Stimulated activated CD4-positive, alpha-beta T cell treated with anti-CD3 and anti-CD28 coated beads, Interleukin-2, amount 100 ng/mL, for 48 hours (primary cell): ENCODE data around the gene LOXL1.

ENCODE experiments used
- DNase-seq, 2 donors: peaks; one replicate each; pipeline ENCODE4 v3.0.0-alpha.2; 2020

LOXL1 gene

DNA sequence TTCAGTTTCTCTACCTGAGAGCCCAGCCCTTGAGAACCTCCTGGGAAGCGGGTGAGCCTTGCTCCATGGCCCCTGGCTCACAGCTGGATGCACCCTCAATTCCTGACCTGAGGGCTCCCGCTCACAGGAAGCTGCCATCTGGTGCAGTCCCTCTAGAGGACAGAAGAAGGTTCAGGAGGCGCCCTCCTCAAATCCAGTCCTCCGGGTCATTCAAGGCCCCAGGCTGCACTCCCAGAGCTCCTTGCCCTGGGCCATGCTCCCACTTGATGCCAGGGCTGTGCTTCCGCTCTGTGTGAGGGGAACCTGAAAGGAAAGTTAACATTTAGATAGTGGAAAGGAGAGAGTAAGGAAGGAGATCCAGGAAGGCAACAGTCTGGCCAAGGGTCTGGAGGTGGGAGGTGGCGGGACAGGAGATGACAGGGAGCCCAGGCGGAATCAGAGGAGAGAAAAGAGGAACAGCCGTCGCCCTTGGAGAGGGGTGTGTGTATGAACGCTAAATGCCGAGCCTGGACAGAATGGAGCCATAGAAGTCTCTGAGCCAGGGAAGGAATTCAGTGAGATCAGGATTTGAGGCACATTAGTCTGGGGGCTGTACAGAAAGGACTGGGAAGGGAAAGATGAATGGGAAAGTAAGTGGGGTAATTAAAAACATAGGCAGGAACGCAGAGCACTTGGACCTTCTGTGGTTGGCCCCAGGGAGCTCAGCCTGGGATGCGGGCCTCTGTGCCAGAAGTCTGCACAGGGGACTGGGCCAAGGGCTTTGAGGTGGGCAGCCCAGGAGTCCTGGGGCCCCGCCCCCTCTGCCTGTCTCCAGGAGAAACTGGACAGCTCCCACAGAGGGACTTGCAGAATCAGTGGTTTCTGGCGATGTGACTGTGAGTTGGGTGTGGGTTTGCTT lies 26.8 kb upstream of the LOXL1 start:
- no peak for DNase-seq

DNA sequence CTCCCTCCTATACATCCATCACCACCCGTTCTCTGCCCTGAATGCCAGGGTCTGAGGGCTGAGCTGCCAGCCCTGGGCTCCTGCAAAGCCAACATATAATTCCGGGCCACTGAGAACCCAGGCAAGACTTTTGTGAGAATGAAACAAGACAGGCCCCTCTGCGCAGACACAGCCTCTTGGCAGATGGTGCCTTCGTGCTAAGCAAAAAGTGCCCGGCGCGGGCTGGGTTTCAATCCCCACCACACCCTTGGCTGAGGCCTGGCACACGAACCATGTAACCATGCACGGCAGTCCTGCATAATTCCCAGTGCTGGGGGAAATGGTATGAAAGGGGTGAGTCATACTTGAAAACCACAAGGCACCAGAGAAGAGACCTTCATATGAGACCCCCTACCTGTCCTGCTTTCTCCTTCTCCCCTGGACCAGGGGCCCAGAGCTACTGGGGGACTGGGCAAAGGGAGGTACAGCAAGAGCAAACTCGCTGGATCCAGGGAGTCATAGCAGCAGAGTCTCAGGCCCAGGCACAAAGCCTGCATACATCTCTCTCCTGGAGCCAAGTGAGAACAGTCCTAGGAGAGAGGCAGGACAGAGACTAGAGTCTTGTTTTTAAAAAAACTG lies 26.1 kb upstream of the LOXL1 start:
- no peak for DNase-seq

DNA sequence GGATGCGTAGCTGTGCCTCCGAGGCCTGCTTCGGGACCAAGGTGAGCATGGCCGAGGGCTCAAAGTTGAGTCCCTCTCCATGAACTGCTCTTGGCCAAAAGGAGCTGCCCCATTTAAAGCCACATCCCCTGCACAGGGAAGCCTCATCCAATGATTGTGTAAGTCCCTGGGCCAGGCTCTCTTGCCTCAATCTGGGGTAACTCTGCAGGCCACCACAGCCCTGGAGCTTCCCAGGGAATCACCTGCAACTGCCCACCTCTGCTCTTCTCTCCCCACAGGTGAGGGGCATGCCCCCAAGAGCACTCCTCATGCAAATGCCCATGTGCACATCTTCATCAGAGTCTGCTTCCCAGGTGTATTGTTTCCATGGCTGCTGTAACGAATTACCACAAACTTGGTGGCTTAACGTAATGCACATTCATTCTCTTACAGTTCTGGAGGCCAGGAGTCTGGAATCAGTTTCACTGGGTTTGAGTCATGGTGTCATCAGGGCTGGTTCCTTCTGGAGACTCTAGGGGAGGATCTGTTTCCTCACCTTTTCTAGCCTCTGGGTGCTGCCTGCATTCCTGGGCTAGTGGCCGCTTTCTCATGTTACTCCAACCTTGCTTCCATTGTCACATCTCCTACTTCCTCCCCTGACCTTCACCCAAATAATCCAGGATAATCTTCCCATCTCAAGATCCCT lies 25.0 kb upstream of the LOXL1 start:
- no peak for DNase-seq

DNA sequence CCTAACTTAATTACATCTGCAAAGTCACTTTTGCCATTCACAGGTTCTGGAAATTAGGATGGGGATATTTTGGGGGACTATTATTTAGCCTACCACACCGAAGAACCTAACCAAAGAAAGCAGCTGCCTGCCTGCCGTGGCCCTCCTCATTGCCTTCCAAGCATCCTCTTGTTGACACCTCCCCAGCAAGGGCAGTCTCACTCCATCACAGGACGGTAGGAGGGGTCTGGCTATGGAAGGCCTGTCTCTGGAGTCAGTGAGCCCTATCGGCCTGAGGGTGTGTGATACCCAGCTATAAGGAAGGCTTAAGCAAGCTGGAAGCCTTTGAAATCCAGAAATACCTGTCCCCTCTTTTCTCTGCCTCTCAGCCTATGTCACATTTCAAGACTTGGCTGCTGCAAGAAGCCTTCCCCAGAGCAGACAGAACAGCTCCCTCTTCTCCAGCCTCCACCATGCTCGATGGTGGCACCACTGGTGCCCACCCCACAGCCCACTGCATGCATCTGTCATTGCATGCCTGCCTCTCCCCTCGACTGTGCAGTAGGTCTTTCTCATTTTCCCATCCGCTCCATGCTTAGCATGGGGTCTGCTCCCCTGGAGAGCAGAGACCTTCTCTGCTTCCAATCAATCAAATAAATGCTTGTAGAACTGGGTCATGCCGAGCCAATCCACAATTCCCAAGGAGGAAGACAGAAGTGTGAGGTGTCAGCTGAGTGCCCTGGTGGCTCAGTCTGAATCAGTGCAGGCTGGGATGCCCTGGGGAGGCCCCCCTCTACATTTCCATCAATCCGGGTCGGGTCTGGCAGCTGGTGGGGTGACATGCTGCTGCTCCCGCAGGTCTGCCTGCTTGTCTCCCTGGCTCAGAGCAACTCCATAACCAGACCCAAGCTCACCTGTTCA lies 23.9 kb upstream of the LOXL1 start:
- DNase-seq: no peak

DNA sequence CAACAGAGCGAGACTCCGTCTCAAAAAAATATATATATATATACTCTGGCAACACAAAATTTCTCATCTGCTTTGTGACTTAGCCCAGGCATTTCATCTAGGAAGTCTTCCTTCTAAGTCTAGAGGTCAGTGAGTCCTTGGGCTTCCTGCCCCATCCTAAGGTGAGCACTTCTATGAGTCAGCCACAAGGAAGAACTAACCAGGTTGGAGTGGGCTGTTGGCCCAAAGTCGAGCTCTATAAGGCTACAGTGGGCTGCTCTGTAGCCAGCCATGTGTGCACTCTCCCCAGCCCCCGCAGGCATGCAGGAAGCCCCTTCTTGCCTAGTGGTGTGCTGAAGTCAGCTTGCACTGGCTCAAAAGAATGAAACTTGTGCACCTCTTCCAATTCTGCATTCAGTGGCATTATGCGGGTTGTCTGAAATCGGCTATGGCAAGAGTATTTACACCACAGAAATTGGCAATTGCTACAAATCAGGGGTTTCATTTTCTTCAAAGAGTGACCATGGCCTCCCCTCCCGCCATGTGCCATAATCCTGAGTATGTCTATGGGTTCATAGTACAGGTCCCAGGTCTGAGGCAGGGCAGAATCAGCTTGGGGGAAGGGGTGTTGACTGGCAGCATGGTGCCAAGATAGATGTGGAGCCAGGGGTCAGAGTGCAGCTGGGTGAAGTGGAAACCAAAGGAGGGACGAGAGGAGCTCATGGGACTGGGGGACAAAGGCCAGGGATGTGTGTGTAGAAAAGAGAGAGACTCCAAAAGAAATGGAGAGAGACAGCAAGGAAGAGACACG lies 22.0 kb upstream of the LOXL1 start:
- no peak for DNase-seq

DNA sequence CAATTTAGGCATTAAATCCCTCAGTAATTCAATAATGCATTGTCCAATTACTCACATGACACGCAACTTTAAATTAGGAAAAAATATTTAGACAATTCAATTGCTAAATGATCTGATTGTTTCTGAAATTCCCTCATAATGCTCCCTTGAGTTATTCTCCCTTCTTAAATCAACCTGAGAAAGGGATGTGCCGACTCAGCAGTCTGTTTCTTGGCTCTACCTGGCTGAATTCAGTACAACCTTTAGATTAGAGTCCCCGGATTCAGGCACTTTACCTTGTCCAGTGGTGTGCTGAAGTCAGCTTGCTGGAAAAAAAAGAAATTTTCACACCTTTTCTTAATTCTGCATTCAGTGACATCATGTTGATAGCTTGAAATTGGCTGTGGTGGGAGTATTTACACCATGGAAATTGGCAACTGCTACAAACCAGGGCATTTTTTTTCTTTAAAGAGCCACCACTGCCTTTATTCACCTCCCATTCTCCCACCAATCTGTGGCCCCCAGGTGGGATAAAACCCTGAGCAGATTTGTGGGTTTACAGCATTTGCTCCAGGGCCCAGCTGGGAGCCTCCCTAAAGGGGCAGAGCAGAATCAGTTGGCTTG lies 20.9 kb upstream of the LOXL1 start:
- no peak for DNase-seq

DNA sequence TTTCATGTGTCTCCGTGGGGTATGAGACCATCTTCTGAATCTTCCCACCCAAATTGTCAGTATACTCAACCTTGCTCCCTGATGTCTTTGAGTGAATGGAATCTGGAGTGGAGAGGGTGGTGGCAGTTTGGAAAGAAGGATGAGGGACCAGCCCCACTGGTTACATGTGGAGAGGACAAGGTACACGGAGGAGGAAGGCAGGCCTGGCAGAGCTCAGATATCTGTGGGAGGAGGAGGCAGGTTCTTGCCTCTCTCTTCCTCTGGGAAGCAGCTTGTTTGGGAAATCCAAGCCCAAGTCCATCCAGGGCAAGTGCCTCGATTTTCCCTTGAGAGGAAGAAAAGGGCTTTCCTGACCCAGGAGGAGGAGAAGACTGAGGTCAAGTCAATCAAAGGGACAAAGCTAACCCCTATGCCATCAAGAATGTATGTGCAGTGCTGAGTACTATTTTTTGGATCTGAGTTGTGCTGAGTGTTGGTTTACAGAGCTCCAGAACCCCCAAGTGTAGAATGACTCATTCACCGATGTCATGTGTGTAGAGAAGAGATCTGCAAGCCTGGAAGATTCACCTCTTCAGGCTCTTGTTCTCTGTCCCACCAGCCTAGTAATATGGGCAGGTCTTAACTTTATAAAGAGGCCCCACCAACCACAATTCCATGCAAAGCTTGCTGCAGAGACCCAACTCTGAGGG lies 19.8 kb upstream of the LOXL1 start:
- no peak for DNase-seq

DNA sequence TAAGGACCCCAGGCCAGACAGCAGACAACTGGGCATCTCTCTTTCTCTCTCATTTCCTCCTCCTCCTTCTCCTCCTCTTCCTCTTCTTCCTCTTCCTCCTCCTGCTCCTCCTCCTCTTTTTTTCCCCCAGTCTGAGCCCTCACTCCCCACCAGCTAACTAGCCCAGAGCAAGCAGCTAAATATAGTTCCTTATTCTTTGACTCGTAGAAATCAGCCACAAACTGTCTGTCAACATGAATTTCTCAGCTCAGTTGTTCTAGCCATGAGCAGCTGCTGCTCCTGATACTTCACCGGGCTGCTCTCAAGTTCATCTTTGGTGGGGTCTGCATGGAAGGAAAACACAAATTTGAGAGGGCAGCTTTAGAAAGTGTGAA lies 19.2 kb upstream of the LOXL1 start:
- DNase-seq: no peak

DNA sequence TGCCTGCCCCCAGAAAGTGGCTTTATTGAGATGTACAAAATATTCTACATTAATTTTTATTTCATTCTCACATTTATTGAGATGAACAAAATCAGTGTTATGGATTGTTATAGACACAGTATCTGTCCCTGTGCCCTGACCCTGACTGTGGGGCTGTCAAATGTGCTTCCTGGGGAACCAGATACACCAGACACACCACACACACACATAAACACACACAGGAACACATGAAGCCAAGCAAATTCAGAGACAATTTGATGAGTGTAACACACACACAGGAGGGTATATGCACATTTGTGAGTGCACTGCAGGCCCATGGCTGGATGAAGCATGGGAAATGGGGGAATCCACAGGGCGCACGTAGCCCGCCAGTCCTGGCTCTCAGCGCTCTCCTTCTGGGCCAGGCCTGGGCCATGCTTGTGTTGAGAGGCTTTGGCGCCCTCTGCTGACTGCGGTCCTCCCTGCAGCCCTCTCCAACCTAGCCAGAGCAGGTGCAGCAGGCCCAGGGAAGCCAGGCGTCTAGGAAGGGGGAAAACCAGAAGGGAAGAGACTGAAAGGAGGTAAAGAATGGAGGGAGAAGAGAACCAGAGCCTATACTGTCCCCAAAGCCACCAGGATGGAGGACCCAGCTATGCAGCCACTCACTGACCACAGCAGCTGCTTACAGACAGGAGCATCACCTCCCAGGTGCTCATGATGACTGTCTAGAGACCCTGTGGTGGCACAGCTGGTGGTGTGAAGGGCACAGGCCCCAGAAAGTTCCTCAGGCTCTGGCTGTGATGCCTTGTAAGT lies 18.0 kb upstream of the LOXL1 start:
- peak; percentile 84 for DNase-seq

DNA sequence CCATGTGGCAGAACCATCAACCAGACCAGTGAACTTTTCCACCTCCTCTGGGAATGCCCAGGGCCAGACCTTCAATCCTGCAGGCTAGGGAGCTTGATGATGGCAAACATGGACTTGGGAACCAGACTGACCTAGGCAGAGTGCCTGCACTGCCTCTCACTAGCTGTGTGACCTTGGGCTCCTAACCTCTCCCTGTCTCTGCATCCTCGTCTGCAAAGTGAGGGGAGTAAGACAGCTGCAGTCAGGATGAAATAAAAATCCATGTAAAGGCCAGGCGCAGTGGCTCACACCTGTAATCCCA lies 17.5 kb upstream of the LOXL1 start:
- no peak for DNase-seq

DNA sequence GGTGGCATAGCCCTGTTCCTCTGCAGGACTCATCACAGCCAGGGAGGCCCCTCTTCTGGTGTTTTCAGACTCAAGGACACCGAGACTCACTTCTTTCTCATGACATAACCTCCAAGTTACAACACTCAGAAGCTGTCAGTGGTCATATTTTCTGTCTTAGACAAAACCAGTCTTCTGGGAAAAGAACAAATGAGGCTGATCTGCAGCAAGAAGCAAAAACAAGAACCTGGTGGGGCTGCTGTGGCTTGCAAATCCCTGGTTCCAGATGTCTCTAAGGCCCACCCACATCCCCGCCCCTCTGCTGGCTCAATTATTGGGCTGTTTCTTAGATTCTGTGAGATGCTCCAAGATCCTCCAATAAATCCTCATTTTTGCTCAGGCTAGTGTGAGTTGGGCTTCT lies 16.6 kb upstream of the LOXL1 start:
- DNase-seq: no peak

DNA sequence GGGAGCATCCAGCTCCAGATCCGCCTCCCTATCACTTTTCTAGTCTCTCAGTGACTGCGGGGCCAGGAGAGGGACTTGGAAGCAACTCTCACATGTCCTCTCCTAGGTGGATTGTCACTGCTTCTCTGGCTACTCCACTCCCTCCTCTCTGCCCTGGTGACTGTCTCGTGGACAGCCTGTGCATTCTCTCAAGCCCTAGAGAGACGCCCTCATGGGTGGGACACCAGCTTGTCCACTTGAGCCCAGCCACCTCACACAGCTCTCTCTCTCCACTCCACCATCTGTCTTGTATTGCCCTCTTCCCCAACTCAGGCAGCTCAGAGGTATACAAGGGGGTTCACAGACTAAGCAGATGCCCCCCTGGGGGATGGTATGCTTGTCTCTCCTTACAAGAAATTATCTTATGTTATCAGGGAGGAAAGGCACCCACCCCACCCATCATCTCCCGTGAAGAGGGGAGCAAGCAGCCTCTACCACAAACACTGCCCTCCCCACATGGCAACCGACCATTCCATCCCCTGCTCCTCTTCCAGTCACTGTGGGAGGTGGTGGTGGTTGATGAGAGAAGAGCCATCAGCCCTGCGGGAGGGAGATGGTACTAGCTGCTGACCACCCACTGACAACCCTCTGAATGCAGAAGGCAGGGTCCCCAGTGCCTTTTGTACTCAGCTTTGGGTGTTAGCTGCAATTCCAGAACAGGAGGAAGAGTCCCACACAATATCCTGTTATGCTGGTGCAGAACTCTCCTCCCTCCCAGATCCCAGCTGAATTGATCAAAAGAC lies 15.5 kb upstream of the LOXL1 start:
- DNase-seq: no peak

DNA sequence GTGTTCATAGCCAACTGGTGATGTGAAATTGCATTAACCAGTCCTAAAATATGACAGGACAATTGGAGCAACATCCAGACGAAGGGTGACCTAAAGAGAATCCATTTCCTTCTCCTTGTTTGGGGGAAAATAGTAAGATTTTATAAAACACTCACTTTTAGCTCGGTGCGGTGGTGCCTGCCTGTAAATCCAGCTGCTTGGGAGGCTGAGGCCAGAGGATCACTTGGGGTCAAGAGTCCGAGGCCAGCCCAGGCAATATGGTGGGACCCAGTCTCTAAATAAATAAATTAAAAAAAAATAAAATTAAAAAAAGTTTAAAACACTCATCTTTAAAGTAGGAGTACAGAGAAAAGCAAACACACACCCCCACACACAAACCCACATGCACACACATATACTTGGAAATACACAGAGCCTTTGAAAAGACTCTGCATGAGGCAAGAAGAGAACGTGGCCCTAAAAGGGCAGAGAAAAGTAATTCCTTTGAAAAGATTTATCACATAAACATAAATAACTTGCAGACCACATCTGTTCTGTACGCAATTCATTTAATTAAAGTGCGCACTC lies 14.1 kb upstream of the LOXL1 start:
- DNase-seq: no peak

DNA sequence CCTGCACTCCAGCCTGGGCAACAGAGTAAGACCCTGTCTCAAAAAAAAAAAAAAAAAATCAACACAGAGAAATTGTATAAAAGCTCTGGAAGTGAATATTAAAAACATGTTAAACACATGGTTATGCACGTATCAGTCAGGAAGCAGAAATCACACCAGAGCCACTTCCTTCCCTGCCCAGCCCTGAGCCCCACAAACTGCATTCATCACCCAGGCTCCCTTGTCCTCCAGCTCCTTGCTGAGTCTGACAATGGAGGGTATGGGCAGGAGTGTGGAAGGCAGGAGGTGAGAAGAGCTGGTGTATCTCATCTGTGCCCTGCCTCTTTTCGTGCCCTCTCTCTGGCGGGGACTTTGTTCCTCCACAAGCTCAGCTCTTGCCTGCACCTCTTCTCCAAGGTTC lies 12.1 kb upstream of the LOXL1 start:
- DNase-seq: no peak

DNA sequence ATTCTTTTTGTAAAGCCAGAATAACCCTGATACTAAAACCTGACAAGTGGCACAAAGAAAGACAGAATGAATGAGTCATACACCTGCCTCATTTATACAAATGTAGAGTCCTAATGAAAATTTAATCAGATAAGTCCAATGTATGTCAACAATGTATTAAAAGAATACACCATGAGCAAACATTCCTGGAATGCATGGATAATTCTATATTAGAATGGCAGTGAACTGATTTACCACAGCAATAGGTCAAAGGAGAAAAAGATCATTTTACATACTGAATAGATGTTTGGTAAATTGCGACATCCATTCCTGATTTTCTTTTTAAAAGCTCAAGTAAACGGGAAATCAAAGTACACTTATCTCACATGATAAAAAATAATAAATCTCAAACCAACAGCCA lies 11.2 kb upstream of the LOXL1 start:
- no peak for DNase-seq

DNA sequence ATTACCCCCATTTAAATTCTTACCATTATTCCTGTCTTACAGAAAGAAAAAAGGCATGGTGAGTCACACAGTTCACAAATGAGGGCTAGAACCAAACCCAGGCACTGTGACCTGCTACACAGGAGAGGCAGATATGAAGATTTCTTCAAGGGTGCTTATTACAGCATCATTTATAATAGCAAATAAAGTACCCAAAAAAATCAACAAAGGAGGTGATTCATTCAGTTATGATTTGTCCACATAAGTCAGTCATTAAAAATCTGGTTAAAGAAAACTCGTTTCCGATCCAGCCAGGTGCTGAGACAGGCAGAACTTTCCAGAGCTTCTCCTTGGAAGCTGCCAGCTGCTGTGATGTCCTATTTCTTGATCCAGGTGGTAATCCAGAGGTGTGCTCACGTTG lies 7.5 kb upstream of the LOXL1 start:
- no peak for DNase-seq

DNA sequence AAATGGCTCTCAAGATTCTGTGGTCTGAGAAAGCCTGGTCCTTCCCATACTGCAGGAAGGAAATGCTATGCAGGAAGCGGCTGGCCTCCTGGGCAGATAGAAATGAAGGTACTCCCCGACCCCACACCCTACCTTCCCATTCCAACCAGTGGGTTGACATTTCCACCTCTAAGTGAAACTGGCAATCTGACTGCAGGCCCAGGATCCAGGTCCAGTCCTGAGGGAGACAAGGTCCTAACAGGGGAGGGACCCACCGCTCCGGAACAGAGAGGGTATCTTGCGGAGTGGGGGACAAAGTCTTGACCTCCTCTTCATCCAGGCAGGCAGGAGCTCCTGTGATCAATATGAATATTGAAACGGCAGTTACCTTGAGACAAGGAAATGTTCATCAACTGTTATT lies 6.6 kb upstream of the LOXL1 start:
- DNase-seq: no peak

DNA sequence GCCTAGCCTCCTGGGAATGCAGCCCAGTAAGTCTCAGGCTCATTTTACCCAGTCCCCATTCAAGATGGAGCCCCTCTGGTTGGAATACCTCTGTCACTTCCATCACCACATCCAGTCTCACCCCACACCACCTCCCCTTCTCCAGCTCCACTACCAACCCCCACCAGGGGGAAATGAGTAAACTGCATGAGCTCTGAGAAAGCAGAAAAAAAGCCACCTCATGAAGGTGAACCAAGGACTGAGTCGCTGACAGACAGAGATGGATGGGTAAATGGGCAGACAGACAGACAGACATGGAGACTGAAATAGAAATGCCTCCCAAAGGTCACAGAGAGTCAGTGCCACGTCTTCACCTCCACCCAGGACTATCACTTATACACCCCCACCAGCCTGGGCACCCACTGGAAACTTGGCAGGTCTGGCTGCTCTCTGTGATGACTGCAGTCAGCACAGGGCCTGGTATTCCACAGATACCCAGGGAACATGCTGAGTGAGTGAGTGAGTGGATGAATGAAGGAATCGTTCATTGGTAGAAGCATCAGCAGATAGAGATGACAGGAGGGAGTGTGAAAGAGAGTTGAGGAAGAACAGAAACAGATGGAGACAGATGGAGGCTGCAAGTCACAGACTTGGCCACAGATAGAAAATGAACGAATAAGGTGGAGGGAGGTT lies 4.9 kb upstream of the LOXL1 start:
- no peak for DNase-seq
